Muscle layer of colon (tissue), 2 donors: ENCODE data around the gene SLC49A3.

Experiments
- H3K27ac ChIP-seq: one replicate; pipeline ENCODE4 v1.7.0; 2013; ENCODE audit warnings: low read depth, mild to moderate bottlenecking, low read length, moderate library complexity
- H3K27me3 ChIP-seq, 2 donors: one replicate each; pipeline ENCODE4 v1.7.0; 2013; ENCODE audit warnings: low read length in 2 of 2, mild to moderate bottlenecking in 2 of 2; ENCODE audit not compliant: insufficient read depth in 2 of 2, control insufficient read depth in 1 of 2
- H3K36me3 ChIP-seq: one replicate; pipeline ENCODE4 v1.7.0; 2013; ENCODE audit warnings: mild to moderate bottlenecking, low read length; ENCODE audit not compliant: insufficient read depth
- H3K4me1 ChIP-seq: one replicate; pipeline ENCODE4 v1.7.0; 2013; ENCODE audit warnings: mild to moderate bottlenecking, low read length; ENCODE audit not compliant: insufficient read depth
- H3K4me3 ChIP-seq, 2 donors: one replicate each; pipeline ENCODE4 v1.7.0; 2013; ENCODE audit warnings: low read length in 2 of 2, low read depth in 1 of 2, mild to moderate bottlenecking in 1 of 2, moderate library complexity in 1 of 2
- H3K9ac ChIP-seq: one replicate; pipeline ENCODE4 v1.7.0; 2013; ENCODE audit warnings: low read length
- H3K9me3 ChIP-seq: one replicate; pipeline ENCODE4 v1.7.0; 2013; ENCODE audit warnings: mild to moderate bottlenecking, low read length
- donor health status: abdominal sarcoma.
- donor health status: Adenocarcinoma of cecum.

Gene SLC49A3

GRCh38 chr4:729336-730315 lies 40.7 kb upstream of the SLC49A3 start:
- H3K27ac ChIP-seq: no peak overlapping the region
- H3K4me3 ChIP-seq: no peak overlapping the region
- no peak overlapping the region for H3K9ac ChIP-seq
- H3K4me1 ChIP-seq: peaks cover 6% of the 10 kb centered on the region
- no peaks in the 10 kb centered on the region for H3K9me3 ChIP-seq
- peaks cover 33% of the 10 kb centered on the region for H3K36me3 ChIP-seq
- H3K27me3 ChIP-seq: no peaks in the 10 kb centered on the region

GRCh38 chr4:727576-727975 lies 38.6 kb upstream of the SLC49A3 start:
- no peaks in the 10 kb centered on the region for H3K9me3 ChIP-seq
- peaks cover 15% of the 10 kb centered on the region for H3K36me3 ChIP-seq
- H3K4me1 ChIP-seq: peaks cover 6% of the 10 kb centered on the region
- H3K4me3 ChIP-seq: no peak overlapping the region
- H3K9ac ChIP-seq: no peak overlapping the region
- no peaks in the 10 kb centered on the region for H3K27me3 ChIP-seq
- H3K27ac ChIP-seq: no peak overlapping the region

- Histone ChIP-seq H3K4me3 (no peak overlapping the region), H3K4me1 (peaks cover 6% of the 10 kb centered on the region), H3K27me3 (no peaks in the 10 kb centered on the region), H3K9me3 (no peaks in the 10 kb centered on the region), H3K36me3 (peaks cover 12% of the 10 kb centered on the region), H3K27ac (no peak overlapping the region), H3K9ac (no peak overlapping the region)
Observed at GRCh38 chr4:726838-727237, 37.9 kb upstream of the SLC49A3 start.

- H3K27me3 ChIP-seq: no peaks in the 10 kb centered on the region
- no peak overlapping the region for H3K9ac ChIP-seq
- no peak overlapping the region for H3K4me3 ChIP-seq
- peaks cover 11% of the 10 kb centered on the region for H3K36me3 ChIP-seq
- no peaks in the 10 kb centered on the region for H3K9me3 ChIP-seq
- H3K27ac ChIP-seq: no peak overlapping the region
- H3K4me1 ChIP-seq: peaks cover 6% of the 10 kb centered on the region
Observed at GRCh38 chr4:726235-726787, 37.4 kb upstream of the SLC49A3 start.

GRCh38 chr4:725391-726234 lies 36.7 kb upstream of the SLC49A3 start:
- no peaks in the 10 kb centered on the region for H3K9me3 ChIP-seq
- H3K9ac ChIP-seq: no peak overlapping the region
- peaks cover 4% of the 10 kb centered on the region for H3K36me3 ChIP-seq
- no peaks in the 10 kb centered on the region for H3K27me3 ChIP-seq
- peaks cover 12% of the 10 kb centered on the region for H3K4me1 ChIP-seq
- H3K27ac ChIP-seq: no peak overlapping the region
- H3K4me3 ChIP-seq: no peak overlapping the region

GRCh38 chr4:723751-724530 lies 35.0 kb upstream of the SLC49A3 start:
- Histone ChIP-seq H3K4me3 (no peak overlapping the region), H3K9ac (no peak overlapping the region), H3K27ac (no peak overlapping the region), H3K27me3 (no peaks in the 10 kb centered on the region), H3K36me3 (no peaks in the 10 kb centered on the region), H3K4me1 (peaks cover 12% of the 10 kb centered on the region), H3K9me3 (no peaks in the 10 kb centered on the region)

GRCh38 chr4:722851-723360 lies 34.0 kb upstream of the SLC49A3 start:
- Histone ChIP-seq H3K27ac (no peak overlapping the region), H3K4me3 (no peak overlapping the region), H3K9ac (no peak overlapping the region), H3K9me3 (no peaks in the 10 kb centered on the region), H3K4me1 (peaks cover 12% of the 10 kb centered on the region), H3K27me3 (no peaks in the 10 kb centered on the region), H3K36me3 (no peaks in the 10 kb centered on the region)

GRCh38 chr4:722169-722725 lies 33.3 kb upstream of the SLC49A3 start:
- H3K4me1 ChIP-seq: peaks cover 12% of the 10 kb centered on the region
- H3K27me3 ChIP-seq: no peaks in the 10 kb centered on the region
- H3K9ac ChIP-seq: no peak overlapping the region
- H3K9me3 ChIP-seq: no peaks in the 10 kb centered on the region
- H3K4me3 ChIP-seq: no peak overlapping the region
- no peak overlapping the region for H3K27ac ChIP-seq
- H3K36me3 ChIP-seq: no peaks in the 10 kb centered on the region

GRCh38 chr4:721261-722168 lies 32.6 kb upstream of the SLC49A3 start:
- Histone ChIP-seq H3K4me1 (peaks cover 8% of the 10 kb centered on the region), H3K36me3 (no peaks in the 10 kb centered on the region), H3K9me3 (no peaks in the 10 kb centered on the region), H3K27ac (no peak overlapping the region), H3K9ac (no peak overlapping the region), H3K4me3 (no peak overlapping the region), H3K27me3 (no peaks in the 10 kb centered on the region)
